WTC11 (cell line): ENCODE results near the gene JMY. TPM values are rescaled to one million over a fixed set of nuclear protein-coding genes. Genes with fewer than 3 reads are reported as not detected.

Experiments
- ATAC-seq: fragments of 200-7000 bp; cut with Tn5 transposase; 2 replicates; pipeline ENCODE4 v1.10.0; 2021; ENCODE audit warnings: mild to moderate bottlenecking, moderate library complexity
- CTCF ChIA-PET: fragments of 300-600 bp; sonication (Branson Sonifier 250); formaldehyde crosslinking; loops from one replicate; lab custom pipeline; 2021; ENCODE audit warnings: antibody characterized with exemption; lab: Charles Lee
- POLR2A ChIA-PET: fragments of 350-600 bp; sonication (Branson Sonifier 250); formaldehyde crosslinking; loops from one replicate; lab custom pipeline; 2021; ENCODE audit warnings: antibody characterized with exemption; lab: Charles Lee
- DNase-seq: peaks from one replicate; pipeline ENCODE4 v3.0.0; 2021; ENCODE audit warnings: low spot score
- H3K27ac Mint-ChIP-seq: 2 replicates; pipeline ENCODE4 v1.8.0; 2021; ENCODE audit warnings: mixed read lengths
- H3K27me3 Mint-ChIP-seq: 2 replicates; pipeline ENCODE4 v1.8.0; 2021; ENCODE audit warnings: low read depth, mild to moderate bottlenecking, moderate library complexity, mixed read lengths
- H3K36me3 Mint-ChIP-seq: 2 replicates; pipeline ENCODE4 v1.8.0; 2021; ENCODE audit warnings: mixed read lengths
- H3K4me1 Mint-ChIP-seq: 2 replicates; pipeline ENCODE4 v1.8.0; 2022; ENCODE audit warnings: mixed read lengths
- H3K4me3 Mint-ChIP-seq: 2 replicates; pipeline ENCODE4 v1.8.0; 2021; ENCODE audit warnings: mild to moderate bottlenecking, moderate library complexity, mixed read lengths
- H3K9me3 Mint-ChIP-seq: 2 replicates; pipeline ENCODE4 v1.8.0; 2021; ENCODE audit warnings: mixed read lengths
- CBFB ChIP-seq: sonication (generic); formaldehyde crosslinking; IDR thresholded peaks from 2 replicates; pipeline ENCODE4 v1.8.1; 2022; ENCODE audit warnings: mild to moderate bottlenecking, low read depth, missing genetic modification reagents
- FOXK1 ChIP-seq: sonication (generic); formaldehyde crosslinking; IDR thresholded peaks from 2 replicates; pipeline ENCODE4 v1.8.0; 2022; ENCODE audit warnings: mild to moderate bottlenecking, moderate library complexity, missing genetic modification reagents
- FOXP1 ChIP-seq: sonication (generic); formaldehyde crosslinking; IDR thresholded peaks from 2 replicates; pipeline ENCODE4 v1.8.0; 2022; ENCODE audit warnings: missing genetic modification reagents, mild to moderate bottlenecking, moderate library complexity, borderline replicate concordance
- GTF2I ChIP-seq: fragments of 250-450 bp; sonication (Bioruptor Pico); conservative IDR thresholded peaks from 2 replicates; pipeline ENCODE4 v1.4.0; 2021; ENCODE audit warnings: mild to moderate bottlenecking
- JUN ChIP-seq: sonication (generic); formaldehyde crosslinking; IDR thresholded peaks from 2 replicates; pipeline ENCODE4 v1.8.0; 2023; ENCODE audit warnings: mild to moderate bottlenecking, missing genetic modification reagents
- KAT7 ChIP-seq: sonication (generic); formaldehyde crosslinking; IDR thresholded peaks from 2 replicates; pipeline ENCODE4 v1.8.1; 2023; ENCODE audit warnings: missing genetic modification reagents, mild to moderate bottlenecking, borderline replicate concordance
- MAX ChIP-seq: sonication (generic); formaldehyde crosslinking; IDR thresholded peaks from 2 replicates; pipeline ENCODE4 v1.8.0; 2022; ENCODE audit warnings: mild to moderate bottlenecking, missing genetic modification reagents
- MYBL2 ChIP-seq: sonication (generic); formaldehyde crosslinking; IDR thresholded peaks from 2 replicates; pipeline ENCODE4 v1.8.1; 2023; ENCODE audit warnings: mild to moderate bottlenecking, moderate library complexity, missing genetic modification reagents
- NFE2L1 ChIP-seq: sonication (generic); formaldehyde crosslinking; IDR thresholded peaks from 2 replicates; pipeline ENCODE4 v1.8.1; 2023; ENCODE audit warnings: missing genetic modification reagents
- NR1H2 ChIP-seq: sonication (generic); formaldehyde crosslinking; IDR thresholded peaks from 2 replicates; pipeline ENCODE4 v1.9.0; 2021; ENCODE audit warnings: mild to moderate bottlenecking, moderate library complexity, missing genetic modification reagents
- ZBTB43 ChIP-seq: sonication (generic); formaldehyde crosslinking; IDR thresholded peaks from 2 replicates; pipeline ENCODE4 v1.8.1; 2023; ENCODE audit warnings: mild to moderate bottlenecking, missing genetic modification reagents
- ZMAT4 ChIP-seq: fragments of 250-450 bp; sonication (Bioruptor Pico); IDR thresholded peaks from 2 replicates; pipeline ENCODE4 v1.9.0; 2021; ENCODE audit warnings: mild to moderate bottlenecking
- ZNF121 ChIP-seq: sonication (generic); formaldehyde crosslinking; IDR thresholded peaks from 2 replicates; pipeline ENCODE4 v1.8.0; 2023; ENCODE audit warnings: missing genetic modification reagents
- ZNF138 ChIP-seq: sonication (generic); formaldehyde crosslinking; conservative IDR thresholded peaks from 2 replicates; pipeline ENCODE4 v1.8.1; 2022; ENCODE audit warnings: mild to moderate bottlenecking, moderate library complexity, missing genetic modification reagents
- ZNF423 ChIP-seq: fragments of 250-450 bp; sonication (Bioruptor Pico); IDR thresholded peaks from 2 replicates; pipeline ENCODE4 v2.1.2; 2022; ENCODE audit warnings: mild to moderate bottlenecking, moderate library complexity
- ZSCAN18 ChIP-seq: fragments of 250-450 bp; sonication (Bioruptor Pico); IDR thresholded peaks from 2 replicates; pipeline ENCODE4 v2.1.2; 2022; ENCODE audit warnings: mild to moderate bottlenecking, moderate library complexity
- total RNA-seq: library from RNA; stranded (reverse); gene quantifications from 3 replicates; pipeline ENCODE4 v1.2.3, GENCODE V29; 2021
- TF ChIP-seq, protein P1 (sequence below): sonication (generic); formaldehyde crosslinking; IDR thresholded peaks from 2 replicates; pipeline ENCODE4 v1.8.0; 2023; ENCODE audit warnings: missing genetic modification reagents, mild to moderate bottlenecking, borderline replicate concordance

The JMY gene
- total RNA-seq, 1 experiment from 2014 or later, result 12.4 TPM

- H3K27me3 Mint-ChIP-seq, result peaks cover 4% of the 10 kb centered on the region
- H3K4me3 Mint-ChIP-seq, result peak overlapping the region; percentile 84
- H3K4me1 Mint-ChIP-seq, result peaks cover 34% of the 10 kb centered on the region
- ATAC-seq, result peak; percentile 25
- no peaks in the 10 kb centered on the region for H3K9me3 Mint-ChIP-seq
- ChIA-PET POLR2A (interaction anchor here (1.0 to 1.2 kb wide), 5 partner anchors 10 to 276 kb away, joined by 3 to 5 read pairs (median 3); partner anchors contain the start of genes ARSB and HOMER1), CTCF (interaction anchor here (0.7 to 3.4 kb wide), 8 partner anchors 16 to 317 kb away, joined by 3 to 15 read pairs (median 3); no protein-coding TSS in a partner anchor)
- TF ChIP-seq, protein P1, sequence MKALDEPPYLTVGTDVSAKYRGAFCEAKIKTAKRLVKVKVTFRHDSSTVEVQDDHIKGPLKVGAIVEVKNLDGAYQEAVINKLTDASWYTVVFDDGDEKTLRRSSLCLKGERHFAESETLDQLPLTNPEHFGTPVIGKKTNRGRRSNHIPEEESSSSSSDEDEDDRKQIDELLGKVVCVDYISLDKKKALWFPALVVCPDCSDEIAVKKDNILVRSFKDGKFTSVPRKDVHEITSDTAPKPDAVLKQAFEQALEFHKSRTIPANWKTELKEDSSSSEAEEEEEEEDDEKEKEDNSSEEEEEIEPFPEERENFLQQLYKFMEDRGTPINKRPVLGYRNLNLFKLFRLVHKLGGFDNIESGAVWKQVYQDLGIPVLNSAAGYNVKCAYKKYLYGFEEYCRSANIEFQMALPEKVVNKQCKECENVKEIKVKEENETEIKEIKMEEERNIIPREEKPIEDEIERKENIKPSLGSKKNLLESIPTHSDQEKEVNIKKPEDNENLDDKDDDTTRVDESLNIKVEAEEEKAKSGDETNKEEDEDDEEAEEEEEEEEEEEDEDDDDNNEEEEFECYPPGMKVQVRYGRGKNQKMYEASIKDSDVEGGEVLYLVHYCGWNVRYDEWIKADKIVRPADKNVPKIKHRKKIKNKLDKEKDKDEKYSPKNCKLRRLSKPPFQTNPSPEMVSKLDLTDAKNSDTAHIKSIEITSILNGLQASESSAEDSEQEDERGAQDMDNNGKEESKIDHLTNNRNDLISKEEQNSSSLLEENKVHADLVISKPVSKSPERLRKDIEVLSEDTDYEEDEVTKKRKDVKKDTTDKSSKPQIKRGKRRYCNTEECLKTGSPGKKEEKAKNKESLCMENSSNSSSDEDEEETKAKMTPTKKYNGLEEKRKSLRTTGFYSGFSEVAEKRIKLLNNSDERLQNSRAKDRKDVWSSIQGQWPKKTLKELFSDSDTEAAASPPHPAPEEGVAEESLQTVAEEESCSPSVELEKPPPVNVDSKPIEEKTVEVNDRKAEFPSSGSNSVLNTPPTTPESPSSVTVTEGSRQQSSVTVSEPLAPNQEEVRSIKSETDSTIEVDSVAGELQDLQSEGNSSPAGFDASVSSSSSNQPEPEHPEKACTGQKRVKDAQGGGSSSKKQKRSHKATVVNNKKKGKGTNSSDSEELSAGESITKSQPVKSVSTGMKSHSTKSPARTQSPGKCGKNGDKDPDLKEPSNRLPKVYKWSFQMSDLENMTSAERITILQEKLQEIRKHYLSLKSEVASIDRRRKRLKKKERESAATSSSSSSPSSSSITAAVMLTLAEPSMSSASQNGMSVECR, result 0 out of 2 replicates have a peak, but pooled peaks have one; percentile 38
- TF ChIP-seq KAT7 (CRISPR knock-in tag) (peak; percentile 30; the same call in 1 of the 2 replicates), NFE2L1 (0 out of 2 replicates have a peak, but pooled peaks have one; percentile 38), FOXK1 (CRISPR knock-in tag) (0 out of 2 replicates have a peak, but pooled peaks have one; percentile 17), FOXP1 (CRISPR knock-in tag) (0 out of 2 replicates have a peak, but pooled peaks have one; percentile 25), CBFB (CRISPR knock-in tag) (no peak)
- TF ChIP-seq, all 79 proteins: peak for 5
- DNase-seq, result peak; percentile 52
- H3K36me3 Mint-ChIP-seq, result no peaks in the 10 kb centered on the region
- H3K27ac Mint-ChIP-seq, result peak overlapping the region; percentile 51
Measured at GRCh38 chr5:79236970-79237739, 1.2 kb downstream of the JMY start.

- Mint-ChIP-seq H3K36me3 (no peaks in the 10 kb centered on the region), H3K27ac (peak overlapping the region; percentile 51), H3K27me3 (peaks cover 4% of the 10 kb centered on the region), H3K4me1 (peaks cover 42% of the 10 kb centered on the region), H3K4me3 (peak overlapping the region; percentile 84), H3K9me3 (no peaks in the 10 kb centered on the region)
- TF ChIP-seq ZBTB43 (CRISPR knock-in tag), result 0 out of 2 replicates have a peak, but pooled peaks have one; percentile 11
- TF ChIP-seq ZMAT4 (CRISPR knock-in tag), result no peak
- DNase-seq (no peak), ATAC-seq (no peak)
- ChIA-PET POLR2A (interaction anchor here (1.0 to 1.1 kb wide), 3 partner anchors 12 to 276 kb away, joined by 3 to 5 read pairs (median 3); partner anchors contain the start of gene HOMER1), CTCF (interaction anchor here (0.7 to 3.4 kb wide), 6 partner anchors 16 to 316 kb away, joined by 3 to 15 read pairs (median 3); no protein-coding TSS in a partner anchor)
Measured at GRCh38 chr5:79237740-79238560, 2.0 kb downstream of the JMY start.

DNA sequence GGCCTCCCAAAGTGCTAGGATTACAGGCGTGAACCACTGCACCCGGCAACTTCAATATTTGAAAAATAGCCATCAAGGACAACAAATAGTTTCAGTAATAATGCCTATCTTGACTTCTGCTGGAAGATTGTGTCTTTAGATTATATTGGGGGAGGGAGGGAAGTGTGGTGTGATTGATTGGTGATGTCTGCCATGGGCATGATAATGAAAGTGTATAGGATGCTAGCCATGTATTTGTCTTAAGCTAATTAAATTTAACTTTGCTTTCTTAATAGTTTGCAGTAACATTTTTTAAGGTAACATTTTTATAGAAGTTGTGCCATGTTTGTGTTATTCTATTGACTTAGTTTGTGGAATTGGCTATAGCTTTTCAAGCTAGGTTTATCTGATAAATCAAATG is 4.6 kb downstream of the JMY start:
- Mint-ChIP-seq H3K36me3 (no peaks in the 10 kb centered on the region), H3K27me3 (peaks cover 2% of the 10 kb centered on the region), H3K4me3 (peak overlapping the region; percentile 12; the same call in 1 of the 2 replicates), H3K4me1 (peaks cover 60% of the 10 kb centered on the region), H3K9me3 (no peaks in the 10 kb centered on the region), H3K27ac (no peak overlapping the region)
- ATAC-seq (no peak), DNase-seq (no peak)
- POLR2A ChIA-PET, result no interaction called here
- CTCF ChIA-PET, result interaction anchor here (0.9 kb wide), 1 partner anchor 16 kb away, joined by 3 read pairs; no protein-coding TSS in a partner anchor
- TF ChIP-seq JUN (CRISPR knock-in tag), result no peak
- no peak for TF ChIP-seq GTF2I (CRISPR knock-in tag)
- TF ChIP-seq ZSCAN18, result no peak
- no peak for TF ChIP-seq MYBL2 (CRISPR knock-in tag)
- TF ChIP-seq ZNF423 (CRISPR knock-in tag), result no peak
- no peak for TF ChIP-seq NR1H2 (CRISPR knock-in tag)
- no peak for TF ChIP-seq MAX (CRISPR knock-in tag)
- TF ChIP-seq CBFB (CRISPR knock-in tag), result no peak
- no peak for TF ChIP-seq ZNF138
- no peak for TF ChIP-seq ZNF121 (CRISPR knock-in tag)
